Cardiac fibroblast (primary cell): Measurements from ENCODE around the gene TEKT3.

Source experiments
- DNase-seq, 2 donors: peaks; one replicate each; pipeline versions ENCODE4 v3.0.0 to v3.0.0-alpha.2; 2010; ENCODE audit warnings: low read depth in 2 of 2
- H3K4me3 ChIP-seq, 2 donors: replicated peaks in 1 of 2; 1 replicate in 1 of 2; 2 replicates in 1 of 2; pipeline ENCODE4 v1.5.1; 2011; ENCODE audit warnings: low read depth in 2 of 2, low read length in 2 of 2, mild to moderate bottlenecking in 2 of 2, moderate library complexity in 1 of 2
- TF ChIP-seq, protein P1 (sequence below): IDR thresholded peaks from one replicate; pipeline ENCODE4 v1.5.1; 2011; ENCODE audit warnings: low read depth, mild to moderate bottlenecking, low read length, inconsistent platforms

Gene TEKT3

GRCh38 chr17:15341385-15341849 is at the start of gene TEKT3:
Gene TEKT3 (minus strand): TSS chr17:15341597. CDS start chr17:15331585, 10,012 bp downstream.
- DNase-seq, result peak; percentile 57 to 68
- peak within 1 kb of the TSS; percentile 24 to 37 for H3K4me3 ChIP-seq
- TF ChIP-seq, protein P1, sequence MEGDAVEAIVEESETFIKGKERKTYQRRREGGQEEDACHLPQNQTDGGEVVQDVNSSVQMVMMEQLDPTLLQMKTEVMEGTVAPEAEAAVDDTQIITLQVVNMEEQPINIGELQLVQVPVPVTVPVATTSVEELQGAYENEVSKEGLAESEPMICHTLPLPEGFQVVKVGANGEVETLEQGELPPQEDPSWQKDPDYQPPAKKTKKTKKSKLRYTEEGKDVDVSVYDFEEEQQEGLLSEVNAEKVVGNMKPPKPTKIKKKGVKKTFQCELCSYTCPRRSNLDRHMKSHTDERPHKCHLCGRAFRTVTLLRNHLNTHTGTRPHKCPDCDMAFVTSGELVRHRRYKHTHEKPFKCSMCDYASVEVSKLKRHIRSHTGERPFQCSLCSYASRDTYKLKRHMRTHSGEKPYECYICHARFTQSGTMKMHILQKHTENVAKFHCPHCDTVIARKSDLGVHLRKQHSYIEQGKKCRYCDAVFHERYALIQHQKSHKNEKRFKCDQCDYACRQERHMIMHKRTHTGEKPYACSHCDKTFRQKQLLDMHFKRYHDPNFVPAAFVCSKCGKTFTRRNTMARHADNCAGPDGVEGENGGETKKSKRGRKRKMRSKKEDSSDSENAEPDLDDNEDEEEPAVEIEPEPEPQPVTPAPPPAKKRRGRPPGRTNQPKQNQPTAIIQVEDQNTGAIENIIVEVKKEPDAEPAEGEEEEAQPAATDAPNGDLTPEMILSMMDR, result no peak

- H3K4me3 ChIP-seq, result no peak overlapping the region
- no peak for DNase-seq
- TF ChIP-seq, protein P1, result no peak
These were observed 47.1 kb upstream of the TEKT3 start for GRCh38 chr17:15388356-15389041.

GRCh38 chr17:15386083-15386482 is 44.7 kb upstream of the TEKT3 start:
- TF ChIP-seq, protein P1, result no peak
- DNase-seq, result no peak
- no peak overlapping the region for H3K4me3 ChIP-seq

DNA sequence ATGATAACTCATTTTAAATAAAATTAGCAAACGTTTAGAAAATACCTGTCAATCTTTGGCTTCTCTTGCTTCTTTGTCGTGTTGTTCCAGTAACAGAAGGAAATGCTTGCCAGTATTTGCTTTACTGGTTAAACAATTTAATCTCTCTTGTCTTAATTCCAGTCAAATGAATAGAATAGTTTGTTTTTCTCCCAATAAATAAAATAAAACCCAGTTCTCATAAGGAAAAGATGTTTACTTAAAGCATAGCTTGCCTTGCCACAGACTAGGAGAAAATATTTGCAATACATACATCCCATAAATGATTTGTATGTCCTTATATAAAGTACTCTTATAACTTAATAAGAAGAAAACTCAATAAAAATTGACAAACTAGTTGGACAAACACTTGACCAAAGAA is 43.9 kb upstream of the TEKT3 start:
- TF ChIP-seq, protein P1, result no peak
- no peak for DNase-seq
- H3K4me3 ChIP-seq, result no peak overlapping the region

DNA sequence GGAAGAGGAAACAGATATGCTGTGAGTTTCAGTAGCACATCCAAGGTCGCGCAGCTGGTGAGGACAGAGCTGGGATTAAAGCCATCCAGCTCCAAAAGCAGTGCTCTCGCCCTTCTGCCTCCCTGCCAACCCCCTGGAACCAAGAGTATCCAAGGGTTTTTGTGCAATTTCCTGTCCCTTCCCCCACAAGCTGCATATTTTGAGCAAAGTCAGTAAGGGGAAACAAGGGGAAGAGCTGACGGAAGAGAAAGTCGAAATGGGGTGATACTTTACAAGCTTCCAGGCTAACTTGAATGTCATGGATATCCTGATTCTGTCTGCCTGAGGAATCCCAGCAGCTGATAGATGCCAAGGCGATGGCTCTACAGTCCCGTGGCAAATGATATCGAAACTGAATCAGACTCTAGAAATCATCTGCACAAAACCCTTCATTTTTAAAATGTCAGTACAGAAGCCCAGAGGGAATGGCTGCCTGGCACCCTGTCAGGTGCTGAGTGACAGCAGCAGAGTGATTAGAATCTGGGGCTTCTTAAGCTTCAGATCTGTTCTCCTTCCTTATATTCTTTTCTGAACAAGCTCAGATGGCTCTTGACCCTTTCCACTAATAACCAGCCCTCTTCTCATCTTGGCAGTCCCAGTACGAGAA is 42.9 kb upstream of the TEKT3 start:
- TF ChIP-seq, protein P1, result no peak
- H3K4me3 ChIP-seq, result peak overlapping the region; percentile 30 to 38
- DNase-seq, result peak; percentile 24 to 86

- no peak overlapping the region for H3K4me3 ChIP-seq
- no peak for DNase-seq
- TF ChIP-seq, protein P1, result no peak
These were observed 41.5 kb upstream of the TEKT3 start for GRCh38 chr17:15382914-15383313.
